H1 (cell line): ENCODE results near the gene LMO4. TPM values are rescaled to one million over a fixed set of nuclear protein-coding genes. Genes with fewer than 3 reads are reported as not detected.
A peak's percentile ranks its signal among the peaks of the same experiment; 100 is the strongest.

Experiments
- CTCF ChIA-PET: fragments of 300-600 bp; sonication (Branson Sonifier 250); formaldehyde crosslinking; loops from one replicate; lab custom pipeline; 2021; ENCODE audit not compliant: partially characterized antibody; lab: Charles Lee
- POLR2A ChIA-PET: fragments of 300-600 bp; sonication (Branson Sonifier 250); formaldehyde crosslinking; loops from one replicate; lab custom pipeline; 2021; ENCODE audit warnings: inconsistent platforms; ENCODE audit not compliant: partially characterized antibody; lab: Charles Lee
- DNase-seq, 2 experiments: peaks; one replicate each; pipeline versions ENCODE4 v3.0.0 to v3.0.0-alpha.2; 2010 to 2022; ENCODE audit warnings: low spot score in 2 of 2, low read depth in 1 of 2, mixed read lengths in 1 of 2
- FAIRE-seq: peaks from 2 replicates; lab custom pipeline; 2011; peaks lifted over from hg19 to GRCh38; lab: Jason Lieb, UNC
- H2AFZ ChIP-seq: 2 replicates; pipeline ENCODE4 v1.8.1; 2012; ENCODE audit warnings: low read length, inconsistent platforms
- H2AK5ac ChIP-seq: 2 replicates; pipeline ENCODE4 v1.6.1; 2013; ENCODE audit warnings: low read depth, low read length
- H2BK120ac ChIP-seq: replicated peaks from 2 replicates; pipeline ENCODE3; 2013; ENCODE audit warnings: low read depth, low read length, inconsistent platforms
- H2BK12ac ChIP-seq: 2 replicates; pipeline ENCODE4 v1.6.1; 2013; ENCODE audit warnings: low read depth, low read length
- H2BK15ac ChIP-seq: 2 replicates; pipeline ENCODE4 v1.6.1; 2013; ENCODE audit warnings: low read length
- H2BK20ac ChIP-seq: 2 replicates; pipeline ENCODE4 v1.6.1; 2013; ENCODE audit warnings: low read length
- H2BK5ac ChIP-seq: 2 replicates; pipeline ENCODE4 v1.6.1; 2013; ENCODE audit warnings: low read depth, low read length
- H3K14ac ChIP-seq: 2 replicates; pipeline ENCODE4 v1.6.1; 2013; ENCODE audit warnings: inconsistent platforms; ENCODE audit not compliant: insufficient read length
- H3K18ac ChIP-seq: 2 replicates; pipeline ENCODE4 v1.6.1; 2013; ENCODE audit warnings: low read length; ENCODE audit errors: extremely low read depth
- H3K23ac ChIP-seq: 2 replicates; pipeline ENCODE4 v1.6.1; 2013; ENCODE audit warnings: inconsistent platforms; ENCODE audit not compliant: insufficient read length
- H3K23me2 ChIP-seq: 2 replicates; pipeline ENCODE4 v1.6.1; 2013; ENCODE audit warnings: low read depth, low read length
- H3K27ac ChIP-seq: 2 replicates; pipeline ENCODE4 v1.6.1; 2011; ENCODE audit warnings: low read depth, low read length, inconsistent platforms
- H3K27me3 ChIP-seq, 4 experiments: replicated peaks in 1 of 4; 1 replicate in 1 of 4; 2 replicates in 3 of 4; pipeline versions ENCODE4 v1.6.1 to v1.8.1; 2011 to 2013; ENCODE audit warnings: low read length in 3 of 4, mild to moderate bottlenecking in 3 of 4, inconsistent platforms in 2 of 4, mixed read lengths in 2 of 4, moderate library complexity in 1 of 4; ENCODE audit not compliant: control insufficient read depth in 3 of 4, insufficient read depth in 3 of 4; ENCODE audit errors: extremely low read depth in 1 of 4
- H3K36me3 ChIP-seq, 4 experiments: 2 replicates each; pipeline versions ENCODE4 v1.6.1 to v1.8.1; 2011 to 2013; ENCODE audit warnings: mild to moderate bottlenecking in 4 of 4, low read length in 3 of 4, moderate library complexity in 2 of 4, control low read depth in 1 of 4, inconsistent platforms in 1 of 4; ENCODE audit not compliant: insufficient read depth in 4 of 4, control insufficient read depth in 2 of 4
- H3K4ac ChIP-seq: replicated peaks from 2 replicates; pipeline ENCODE3; 2013; ENCODE audit warnings: low read length, low read depth, mixed read lengths, inconsistent platforms; ENCODE audit not compliant: insufficient read length
- H3K4me1 ChIP-seq, 4 experiments: replicated peaks in 1 of 4; 1 replicate in 1 of 4; 2 replicates in 3 of 4; pipeline versions ENCODE4 v1.6.1 to v1.8.1; 2011 to 2013; ENCODE audit warnings: low read length in 3 of 4, inconsistent platforms in 2 of 4, mixed read lengths in 1 of 4; ENCODE audit not compliant: insufficient read depth in 4 of 4, control insufficient read depth in 3 of 4
- H3K4me2 ChIP-seq, 2 experiments: 2 replicates each; pipeline versions ENCODE4 v1.6.1 to v1.8.1; 2011 to 2013; ENCODE audit warnings: low read depth in 2 of 2, low read length in 2 of 2, control low read depth in 1 of 2, inconsistent platforms in 1 of 2, mild to moderate bottlenecking in 1 of 2; ENCODE audit not compliant: insufficient read depth in 1 of 2
- H3K4me3 ChIP-seq, 4 experiments: fragments of 200-600, 300-600 bp in 1 of 4; sonication (generic), shearing (Covaris generic), sonication (Bioruptor Twin) in 1 of 4; 2 replicates each; pipeline versions ENCODE4 v1.5.1 to v1.8.1; 2011 to 2016; ENCODE audit warnings: low read length in 4 of 4, low read depth in 3 of 4, control low read depth in 2 of 4, inconsistent platforms in 2 of 4, mild to moderate bottlenecking in 2 of 4, mixed read lengths in 1 of 4, moderate library complexity in 1 of 4; ENCODE audit not compliant: insufficient read depth in 2 of 4; ENCODE audit errors: extremely low read depth in 1 of 4
- H3K56ac ChIP-seq: replicated peaks from 2 replicates; pipeline ENCODE3; 2013; ENCODE audit warnings: low read depth, mild to moderate bottlenecking, mixed read lengths, low read length, inconsistent platforms; ENCODE audit not compliant: insufficient read length
- H3K79me1 ChIP-seq: 2 replicates; pipeline ENCODE4 v1.6.1; 2013; ENCODE audit warnings: low read depth, low read length, control low read depth
- H3K79me2 ChIP-seq, 2 experiments: 2 replicates each; pipeline versions ENCODE4 v1.6.1 to v1.8.1; 2012 to 2013; ENCODE audit warnings: low read length in 2 of 2, mild to moderate bottlenecking in 2 of 2, inconsistent platforms in 1 of 2; ENCODE audit not compliant: insufficient read depth in 2 of 2, control insufficient read depth in 1 of 2
- H3K9ac ChIP-seq, 4 experiments: replicated peaks in 1 of 4; 1 replicate in 1 of 4; 2 replicates in 3 of 4; pipeline versions ENCODE4 v1.6.1 to v1.8.1; 2011 to 2013; ENCODE audit warnings: low read depth in 3 of 4, low read length in 3 of 4, control low read depth in 2 of 4, mild to moderate bottlenecking in 2 of 4, moderate library complexity in 2 of 4, inconsistent platforms in 1 of 4; ENCODE audit errors: extremely low read depth in 1 of 4
- H3K9me3 ChIP-seq, 2 experiments: 2 replicates each; pipeline versions ENCODE4 v1.6.1 to v1.8.1; 2012 to 2013; ENCODE audit warnings: mild to moderate bottlenecking in 2 of 2, moderate library complexity in 2 of 2, control low read depth in 1 of 2, inconsistent platforms in 1 of 2, low read depth in 1 of 2, low read length in 1 of 2, mixed read lengths in 1 of 2; ENCODE audit not compliant: insufficient read depth in 2 of 2
- H4K20me1 ChIP-seq, 2 experiments: replicated peaks in 1 of 2; 2 replicates each; pipeline versions ENCODE3 to v1.8.1; 2011 to 2013; ENCODE audit warnings: inconsistent platforms in 2 of 2, low read length in 2 of 2, mild to moderate bottlenecking in 1 of 2; ENCODE audit not compliant: insufficient read depth in 2 of 2, control insufficient read depth in 1 of 2
- H4K5ac ChIP-seq: 2 replicates; pipeline ENCODE4 v1.6.1; 2013; ENCODE audit warnings: low read length, low read depth, mixed read lengths, inconsistent platforms; ENCODE audit not compliant: insufficient read length
- H4K8ac ChIP-seq: 2 replicates; pipeline ENCODE4 v1.8.0; 2013; ENCODE audit warnings: mild to moderate bottlenecking, moderate library complexity, low read length, inconsistent platforms; ENCODE audit not compliant: insufficient read depth; ENCODE audit errors: extremely low read depth
- H4K91ac ChIP-seq: replicated peaks from 2 replicates; pipeline ENCODE3; 2013; ENCODE audit warnings: low read length, mixed read lengths, inconsistent platforms; ENCODE audit not compliant: insufficient read length
- ASH2L ChIP-seq: fragments of 200-600, 300-600 bp; sonication (generic); IDR thresholded peaks from one replicate; pipeline ENCODE4 v1.7.1; 2017; ENCODE audit warnings: low read length
- CEBPB ChIP-seq: IDR thresholded peaks from 2 replicates; pipeline ENCODE4 v1.6.1; 2012; ENCODE audit warnings: low read depth, low read length
- GABPA ChIP-seq: IDR thresholded peaks from 2 replicates; pipeline ENCODE4 v1.6.1; 2011; ENCODE audit warnings: mild to moderate bottlenecking, low read length, moderate library complexity, borderline replicate concordance; ENCODE audit not compliant: insufficient read depth
- POLR2A ChIP-seq, 2 experiments: IDR thresholded peaks; 1 replicate in 1 of 2; 2 replicates in 1 of 2; pipeline ENCODE4 v1.6.1; 2011; ENCODE audit warnings: low read depth in 2 of 2, low read length in 2 of 2, mild to moderate bottlenecking in 2 of 2; ENCODE audit errors: control extremely low read depth in 1 of 2
- WGBS, 2 experiments: shearing (Covaris generic) in 1 of 2; methylation state at CpG; one replicate each; pipeline versions ENCODE4 v1.1.6 to v1.1.7; 2013 to 2015; ENCODE audit warnings: low lambda C conversion rate in 2 of 2, mixed read lengths in 2 of 2, inconsistent platforms in 1 of 2, low coverage in 1 of 2, missing lambda C conversion rate in 1 of 2; ENCODE audit not compliant: insufficient replicate concordance in 2 of 2, insufficient coverage in 1 of 2, insufficient read length in 1 of 2; ENCODE audit errors: extremely low coverage in 1 of 2, missing lambda C conversion rate in 1 of 2; 5-methylcytosine and 5-hydroxymethylcytosine counted together
- polyA plus RNA-seq, 7 experiments: library from polyadenylated mRNA; depleted of rRNA in 3 of 7; stranded (reverse) in 5 of 7; unstranded in 2 of 7; fragments of >200 nt in 5 of 7; fragments of 200-250 nt in 2 of 7; gene quantifications; 1 replicate in 5 of 7; 2 replicates in 1 of 7; 4 replicates in 1 of 7; pipeline versions ENCODE4 v1.2.1 to v1.2.3, GENCODE V29; 2011 to 2013; ENCODE audit warnings: missing spikeins in 2 of 7, mixed read lengths in 2 of 7
- total RNA-seq: library from RNA; stranded (reverse); fragmentation: NEBNext Ultra II Directional; extraction: Animal tissue kit (Norgen Biotek cat#: 25700); gene quantifications from 2 replicates; pipeline ENCODE4 v1.2.1, GENCODE V29; 2021

LMO4 gene
- total and polyA plus RNA-seq, 2 of the 8 experiments (the other 6 are each of a cell fraction or from before 2014, with no cell fraction given): 71.7 to 98.7 TPM

DNA sequence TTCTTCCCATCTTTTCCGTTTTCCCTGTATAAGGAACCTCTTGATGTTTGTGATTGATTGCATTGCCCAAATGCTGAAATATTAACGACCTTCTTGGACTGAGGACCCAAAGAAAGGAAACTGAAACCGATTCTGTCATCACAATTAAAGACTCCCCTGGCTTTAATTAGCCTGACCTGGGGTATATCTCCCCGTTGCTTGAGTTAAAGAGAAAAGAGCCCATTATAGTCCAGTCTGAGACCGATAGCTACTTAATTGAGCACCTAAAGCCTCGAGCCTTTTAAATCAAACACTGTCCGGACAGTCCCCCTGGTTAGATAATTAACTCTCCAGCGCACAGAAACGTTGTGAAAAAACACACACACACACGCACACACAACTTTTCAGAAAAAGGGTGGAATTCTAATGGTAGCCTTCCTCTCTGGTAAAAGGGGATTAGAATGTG, 8.0 kb downstream of the LMO4 start:
- Histone ChIP-seq H3K9ac (no peak overlapping the region), H3K27ac (no peak overlapping the region)

More for the DNA sequence above, 8.0 kb downstream of the LMO4 start:
- H3K4ac ChIP-seq: no peak overlapping the region
- no peak overlapping the region for H3K18ac ChIP-seq
- no peak overlapping the region for H3K14ac ChIP-seq
- H2BK12ac ChIP-seq: no peak overlapping the region
- H3K9me3 ChIP-seq: no peaks in the 10 kb centered on the region
- CTCF ChIA-PET: interaction anchor here (1.2 to 3.5 kb wide), 4 partner anchors 10 to 693 kb away, joined by 3 to 18 read pairs (median 4); no protein-coding TSS in a partner anchor
- H3K4me1 ChIP-seq: peaks cover 2 to 22% (median 18%) of the 10 kb centered on the region in 4 experiments; a peak in 6 of 7 replicates
- POLR2A ChIA-PET: interaction anchor here (0.6 to 13.4 kb wide), 3 partner anchors 9 to 943 kb away, joined by 3 to 184 read pairs (median 17); no protein-coding TSS in a partner anchor
- peaks cover 12 to 56% (median 30%) of the 10 kb centered on the region in 4 experiments for H3K36me3 ChIP-seq
- H3K79me2 ChIP-seq: peaks cover 5 to 63% of the 10 kb centered on the region in 2 experiments; a peak in 3 of 4 replicates
- no peak overlapping the region for H2AK5ac ChIP-seq
- no peak overlapping the region for H2BK15ac ChIP-seq
- H4K5ac ChIP-seq: no peak overlapping the region
- H3K4me3 ChIP-seq: no peak overlapping the region
- no peak overlapping the region for H3K56ac ChIP-seq
- no peak overlapping the region for H3K23ac ChIP-seq
- no peak overlapping the region for H4K91ac ChIP-seq
- no peak overlapping the region for H2BK120ac ChIP-seq
- peaks cover 8% of the 10 kb centered on the region for H3K23me2 ChIP-seq
- peak overlapping the region in 1 of 2 experiments; percentile 88; a peak in 2 of 4 replicates for H3K4me2 ChIP-seq
- H3K79me1 ChIP-seq: peaks cover 3% of the 10 kb centered on the region; the same call in 1 of the 2 replicates
- no peak for TF ChIP-seq CEBPB
- no peak for TF ChIP-seq GABPA
- TF ChIP-seq POLR2A (IDR thresholded peaks at IDR 0.05; ENCODE audit: control extremely low read depth in 1 of 2, low read depth in 2 of 2, low read length in 2 of 2): peak in 1 of 2 experiments; percentile 26; a peak in 1 of 3 replicates
- TF ChIP-seq ASH2L: no peak
- peaks cover 7 to 11% of the 10 kb centered on the region in 2 experiments for H4K20me1 ChIP-seq
- H3K27me3 ChIP-seq: no peaks in the 10 kb centered on the region
- H2AFZ ChIP-seq: no peak overlapping the region
- 79% methylated on average over 10 of the region's 10 CpGs; no CpG with 5 or more reads in 1 of the 2 experiments for WGBS, 2 experiments
- no peak overlapping the region for H4K8ac ChIP-seq
- FAIRE-seq: no peak
- no peak overlapping the region for H2BK5ac ChIP-seq
- DNase-seq: no peak
- no peak overlapping the region for H2BK20ac ChIP-seq
